ENCODE data around the gene NUP133. TPM values are rescaled to one million over a fixed set of nuclear protein-coding genes. Genes with fewer than 3 reads are reported as not detected.
"Not testable (repeated sequence)": the region's sequence is repeated elsewhere in the genome, so short reads cannot be mapped to it uniquely, and the experiment has no call there.

The NUP133 gene
- total and polyA plus RNA-seq, 10 donors, result 15.3 to 42.8 (median 34.7) TPM

DNA sequence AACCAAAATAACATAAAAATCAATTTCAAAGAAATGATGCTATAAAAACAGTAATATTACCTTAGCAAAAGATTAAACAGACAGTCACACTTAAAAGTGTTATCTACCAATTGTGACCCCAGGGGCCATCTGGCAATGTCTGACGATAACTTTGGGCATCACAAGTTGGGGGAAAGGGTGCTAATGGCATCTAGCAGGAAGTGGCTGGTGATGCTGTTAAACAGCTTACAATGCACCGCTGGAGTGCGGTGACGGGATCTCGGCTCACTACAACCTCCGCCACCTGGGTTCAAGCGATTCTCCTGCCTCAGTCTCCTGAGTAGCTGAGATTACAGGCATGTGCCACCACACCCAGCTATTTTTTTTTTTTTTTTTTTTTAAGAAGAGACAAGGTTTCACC, 27.6 kb downstream of the NUP133 start:
- no peak overlapping the region for H3K4me3 ChIP-seq
- intact Hi-C loops (cut with DNase I; ENCODE audit: low total_unique reads), result no loop called here
- peak overlapping the region; percentile 21 to 75 (median 52) for H3K27ac ChIP-seq
- H3K9me3 ChIP-seq, result no peaks in the 10 kb centered on the region
- TF ChIP-seq POLR2A (IDR thresholded peaks at IDR 0.05), result no peak
- no peak for TF ChIP-seq POLR2AphosphoS5 (IDR thresholded peaks at IDR 0.05)
- TF ChIP-seq, protein P1, sequence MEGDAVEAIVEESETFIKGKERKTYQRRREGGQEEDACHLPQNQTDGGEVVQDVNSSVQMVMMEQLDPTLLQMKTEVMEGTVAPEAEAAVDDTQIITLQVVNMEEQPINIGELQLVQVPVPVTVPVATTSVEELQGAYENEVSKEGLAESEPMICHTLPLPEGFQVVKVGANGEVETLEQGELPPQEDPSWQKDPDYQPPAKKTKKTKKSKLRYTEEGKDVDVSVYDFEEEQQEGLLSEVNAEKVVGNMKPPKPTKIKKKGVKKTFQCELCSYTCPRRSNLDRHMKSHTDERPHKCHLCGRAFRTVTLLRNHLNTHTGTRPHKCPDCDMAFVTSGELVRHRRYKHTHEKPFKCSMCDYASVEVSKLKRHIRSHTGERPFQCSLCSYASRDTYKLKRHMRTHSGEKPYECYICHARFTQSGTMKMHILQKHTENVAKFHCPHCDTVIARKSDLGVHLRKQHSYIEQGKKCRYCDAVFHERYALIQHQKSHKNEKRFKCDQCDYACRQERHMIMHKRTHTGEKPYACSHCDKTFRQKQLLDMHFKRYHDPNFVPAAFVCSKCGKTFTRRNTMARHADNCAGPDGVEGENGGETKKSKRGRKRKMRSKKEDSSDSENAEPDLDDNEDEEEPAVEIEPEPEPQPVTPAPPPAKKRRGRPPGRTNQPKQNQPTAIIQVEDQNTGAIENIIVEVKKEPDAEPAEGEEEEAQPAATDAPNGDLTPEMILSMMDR (IDR thresholded peaks at IDR 0.05 in 8 of 11, conservative IDR thresholded peaks at IDR 0.05 in 3 of 11), result no peak
- no peaks in the 10 kb centered on the region for H3K27me3 ChIP-seq (replicated peaks in 1 of 7)
- peaks cover 0 to 96% (median 56%) of the 10 kb centered on the region in 6 donors for H3K36me3 ChIP-seq
- peaks cover 0 to 44% (median 37%) of the 10 kb centered on the region in 6 donors for H3K4me1 ChIP-seq
- no peak for DNase-seq
- WGBS, 5 donors, result 61 to 82% (median 75%) methylated on average over 7 of the region's 7 CpGs

DNA sequence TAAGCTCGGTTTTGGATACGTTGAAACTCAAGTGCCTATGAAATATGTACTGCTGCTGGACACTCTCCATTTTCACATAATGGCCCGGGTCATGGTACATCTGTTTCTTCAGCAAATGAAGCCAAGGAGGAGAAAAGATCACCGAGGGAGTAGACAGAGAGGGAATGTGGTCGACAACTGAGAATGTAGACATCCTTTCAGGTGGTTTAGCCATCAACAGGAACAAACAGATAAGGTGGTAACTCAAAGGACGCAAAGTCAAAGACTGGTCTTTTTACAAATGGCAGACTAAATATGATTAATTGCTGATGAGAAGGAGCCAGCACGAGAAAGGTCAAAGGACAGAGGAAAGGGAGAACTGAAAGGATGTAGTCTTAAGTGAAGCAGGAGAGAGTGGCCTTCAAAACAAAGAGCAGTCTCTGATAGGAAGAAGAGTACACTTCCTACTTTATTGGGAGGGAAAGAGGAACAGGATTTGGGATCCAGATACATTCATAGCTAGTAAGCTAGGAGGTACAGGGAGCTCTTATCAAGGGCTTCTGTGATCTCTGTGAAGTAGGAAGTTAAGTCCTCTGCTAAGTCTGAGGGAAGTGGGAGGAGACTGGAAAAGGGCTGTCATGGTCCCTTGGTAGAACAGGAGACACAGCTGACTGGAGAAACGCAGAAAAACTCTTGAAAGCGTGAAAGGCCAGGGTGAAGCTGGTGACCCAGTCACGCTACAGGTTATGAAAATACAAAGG, 28.3 kb downstream of the NUP133 start:
- Histone ChIP-seq H3K27ac (peak overlapping the region; percentile 21 to 75 (median 52)), H3K27me3 (replicated peaks in 1 of 7) (no peaks in the 10 kb centered on the region), H3K4me1 (peaks cover 0 to 44% (median 37%) of the 10 kb centered on the region in 6 donors), H3K36me3 (peaks cover 0 to 96% (median 56%) of the 10 kb centered on the region in 6 donors), H3K9me3 (no peaks in the 10 kb centered on the region), H3K4me3 (no peak overlapping the region)
- no peak for DNase-seq
- TF ChIP-seq POLR2A (IDR thresholded peaks at IDR 0.05) (no peak), POLR2AphosphoS5 (IDR thresholded peaks at IDR 0.05) (peak in 1 of 3 donors; percentile 16)
- TF ChIP-seq, protein P1 (IDR thresholded peaks at IDR 0.05 in 8 of 11, conservative IDR thresholded peaks at IDR 0.05 in 3 of 11), result no peak
- intact Hi-C loops (cut with DNase I; ENCODE audit: low total_unique reads), result loop anchor here (5.0 kb wide), 1 partner anchor 223 kb away; no protein-coding TSS in a partner anchor
- WGBS, 5 donors, result 50 to 65% (median 63%) methylated on average over 10 of the region's 10 CpGs

DNA sequence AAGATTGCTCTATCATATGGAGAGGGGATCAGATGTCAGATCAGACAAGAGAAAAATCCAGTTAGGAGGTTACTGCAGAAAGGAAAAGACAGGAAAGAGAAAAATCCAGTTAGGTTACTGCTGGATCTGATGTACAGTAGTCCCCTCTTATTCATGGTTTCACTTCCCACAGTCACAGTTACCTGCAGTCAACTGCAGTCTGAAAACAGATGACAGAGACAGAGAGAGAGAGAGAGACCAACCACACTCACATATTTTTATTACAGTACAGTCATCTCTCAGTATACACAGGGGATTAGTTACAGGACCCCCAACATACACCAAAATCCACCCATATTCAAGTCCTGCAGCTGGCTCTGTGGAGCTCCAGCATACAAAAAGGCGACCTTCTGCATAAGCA, 29.3 kb downstream of the NUP133 start:
- Histone ChIP-seq H3K36me3 (peaks cover 0 to 96% (median 57%) of the 10 kb centered on the region in 6 donors), H3K4me1 (peaks cover 0 to 44% (median 37%) of the 10 kb centered on the region in 6 donors), H3K4me3 (no peak overlapping the region), H3K9me3 (no peaks in the 10 kb centered on the region), H3K27me3 (replicated peaks in 1 of 7) (no peaks in the 10 kb centered on the region), H3K27ac (peak overlapping the region in 5 of 8 donors; percentile 2 to 75 (median 70))
- intact Hi-C loops (cut with DNase I; ENCODE audit: low total_unique reads), result loop anchor here (5.0 kb wide), 1 partner anchor 222 kb away; no protein-coding TSS in a partner anchor
- 84 to 91% (median 89%) methylated on average over 1 of the region's 1 CpG for WGBS, 5 donors
- no peak for DNase-seq
- TF ChIP-seq, protein P1 (IDR thresholded peaks at IDR 0.05 in 8 of 11, conservative IDR thresholded peaks at IDR 0.05 in 3 of 11), result no peak
- TF ChIP-seq POLR2A (IDR thresholded peaks at IDR 0.05) (no peak), POLR2AphosphoS5 (IDR thresholded peaks at IDR 0.05) (no peak)

DNA sequence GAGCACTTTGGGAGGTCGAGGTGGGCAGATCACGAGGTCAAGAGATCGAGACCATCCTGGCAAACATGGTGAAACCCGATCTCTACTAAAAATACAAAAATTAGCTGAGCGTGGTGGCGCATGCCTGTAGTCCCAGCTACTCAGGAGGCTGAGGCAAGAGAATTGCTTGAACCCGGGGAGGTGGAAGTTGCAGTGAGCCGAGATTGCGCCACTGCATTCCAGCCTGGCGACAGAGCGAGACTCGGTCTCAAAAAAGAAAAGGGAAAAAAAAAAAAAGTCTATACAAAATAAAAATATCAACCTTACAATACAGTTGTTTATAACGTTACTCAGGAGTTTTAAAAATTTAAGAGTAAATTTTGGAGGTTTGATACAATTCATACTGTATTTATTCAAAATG, 32.3 kb downstream of the NUP133 start:
- intact Hi-C loops (cut with DNase I; ENCODE audit: low total_unique reads), result loop anchor here (5.0 kb wide), 1 partner anchor 219 kb away; no protein-coding TSS in a partner anchor
- not testable (repeated sequence) for H3K9me3 ChIP-seq; H3K27ac ChIP-seq; H3K27me3 ChIP-seq (replicated peaks in 1 of 7); DNase-seq; H3K4me3 ChIP-seq
- Histone ChIP-seq H3K4me1 (peaks cover 0 to 27% (median 24%) of the 10 kb centered on the region in 6 donors), H3K36me3 (peaks cover 0 to 96% (median 53%) of the 10 kb centered on the region in 6 donors)
- WGBS, 5 donors, result 87 to 93% (median 91%) methylated on average over 13 of the region's 13 CpGs
